ENCODE measurements around the gene CMIP. TPM values are rescaled to one million over a fixed set of nuclear protein-coding genes. Genes with fewer than 3 reads are reported as not detected.

Gene CMIP
- total RNA-seq, 2 donors from 2014 or later, result 35.5 to 51.5 TPM

GRCh38 chr16:81480606-81481206, 36.1 kb downstream of the CMIP start:
- no peaks in the 10 kb centered on the region for H3K9me3 Mint-ChIP-seq
- no peak for DNase-seq (ENCODE audit: low spot score in 2 of 2)
- H3K27ac Mint-ChIP-seq, result peak overlapping the region; percentile 51 to 81
- ATAC-seq, result no peak
- peaks cover 0 to 6% of the 10 kb centered on the region in 2 donors for H3K36me3 Mint-ChIP-seq

DNA sequence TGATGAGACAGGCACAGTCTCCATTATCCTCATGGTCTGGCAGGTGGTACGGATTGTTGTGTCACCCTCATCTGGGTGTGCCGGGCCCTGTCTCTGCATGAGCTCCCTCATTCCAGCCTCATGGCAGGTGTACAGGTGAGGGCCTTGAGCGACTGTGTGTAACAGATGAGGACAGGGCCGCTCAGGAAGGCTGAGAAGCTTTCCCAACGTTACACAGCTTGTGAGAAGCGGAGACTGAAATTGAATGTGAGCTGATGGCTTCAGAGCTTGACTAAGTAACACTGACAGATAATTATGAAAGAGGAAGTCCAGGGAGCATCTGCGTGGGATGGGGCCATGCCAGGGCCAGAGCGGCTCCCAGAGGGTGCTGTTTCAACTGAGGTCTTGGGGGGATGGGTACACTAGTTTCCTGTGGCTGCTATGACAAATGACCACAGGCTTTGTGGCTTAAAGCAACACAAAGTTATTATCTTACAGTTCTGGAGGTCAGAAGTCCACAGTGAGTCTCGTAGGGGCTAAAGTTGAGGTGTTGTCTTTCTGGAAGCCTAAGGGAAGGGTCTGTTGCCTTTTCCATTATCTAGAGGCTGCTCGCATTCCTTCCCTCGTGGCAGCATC, 36.7 kb downstream of the CMIP start:
- DNase-seq (ENCODE audit: low spot score in 2 of 2) (peak in 1 of 2 donors; percentile 60), ATAC-seq (peak; percentile 22 to 84)
- H3K27ac Mint-ChIP-seq, result peak overlapping the region; percentile 51 to 81

DNA sequence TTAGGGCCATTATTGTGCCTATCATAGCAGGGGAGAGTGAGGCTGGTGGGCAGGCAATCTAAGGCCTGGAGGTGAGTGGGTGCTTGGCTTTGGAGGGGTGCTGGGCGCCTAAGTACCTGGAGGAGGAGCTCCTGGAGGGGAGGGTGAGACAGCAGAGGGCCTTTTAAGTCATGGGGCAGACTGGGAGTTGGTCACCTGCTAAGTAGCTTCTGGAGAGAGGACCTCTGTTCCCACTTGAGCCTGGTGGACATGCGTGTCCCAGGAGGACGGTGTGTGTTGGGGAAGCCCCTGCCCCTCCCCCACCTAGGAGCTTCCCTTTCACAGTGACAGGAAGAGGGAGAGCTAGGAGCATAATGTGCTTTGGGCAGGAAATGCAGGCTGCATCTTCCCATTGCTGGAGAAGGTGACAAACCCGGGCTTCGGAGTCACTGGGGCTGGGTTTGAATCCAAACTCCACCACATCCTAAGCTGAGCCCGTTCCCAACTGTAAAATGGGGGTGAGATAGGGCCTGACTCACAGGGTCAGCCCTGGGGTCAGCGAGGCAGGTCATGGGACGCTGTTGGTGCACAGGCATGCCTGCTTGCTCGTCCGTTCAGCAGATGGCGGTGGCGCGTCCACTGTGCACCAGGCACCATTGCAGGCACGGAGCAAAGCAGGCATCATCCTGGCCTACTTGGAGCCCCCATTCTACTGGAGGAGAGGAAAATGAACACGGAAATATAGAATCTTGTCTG, 37.9 kb downstream of the CMIP start:
- DNase-seq (ENCODE audit: low spot score in 2 of 2) (no peak), ATAC-seq (no peak)
- no peaks in the 10 kb centered on the region for H3K36me3 Mint-ChIP-seq
- no peaks in the 10 kb centered on the region for H3K9me3 Mint-ChIP-seq
- H3K27ac Mint-ChIP-seq, result peak overlapping the region; percentile 81

More for the DNA sequence above, 36.7 kb downstream of the CMIP start:
- no peaks in the 10 kb centered on the region for H3K9me3 Mint-ChIP-seq
- H3K36me3 Mint-ChIP-seq, result peaks cover 0 to 2% of the 10 kb centered on the region in 2 donors

GRCh38 chr16:81483064-81483969, 38.7 kb downstream of the CMIP start:
- Mint-ChIP-seq H3K27ac (peak overlapping the region; percentile 52 to 81), H3K36me3 (no peaks in the 10 kb centered on the region), H3K9me3 (no peaks in the 10 kb centered on the region)
- no peak for ATAC-seq
- DNase-seq (ENCODE audit: low spot score in 2 of 2), result no peak

DNA sequence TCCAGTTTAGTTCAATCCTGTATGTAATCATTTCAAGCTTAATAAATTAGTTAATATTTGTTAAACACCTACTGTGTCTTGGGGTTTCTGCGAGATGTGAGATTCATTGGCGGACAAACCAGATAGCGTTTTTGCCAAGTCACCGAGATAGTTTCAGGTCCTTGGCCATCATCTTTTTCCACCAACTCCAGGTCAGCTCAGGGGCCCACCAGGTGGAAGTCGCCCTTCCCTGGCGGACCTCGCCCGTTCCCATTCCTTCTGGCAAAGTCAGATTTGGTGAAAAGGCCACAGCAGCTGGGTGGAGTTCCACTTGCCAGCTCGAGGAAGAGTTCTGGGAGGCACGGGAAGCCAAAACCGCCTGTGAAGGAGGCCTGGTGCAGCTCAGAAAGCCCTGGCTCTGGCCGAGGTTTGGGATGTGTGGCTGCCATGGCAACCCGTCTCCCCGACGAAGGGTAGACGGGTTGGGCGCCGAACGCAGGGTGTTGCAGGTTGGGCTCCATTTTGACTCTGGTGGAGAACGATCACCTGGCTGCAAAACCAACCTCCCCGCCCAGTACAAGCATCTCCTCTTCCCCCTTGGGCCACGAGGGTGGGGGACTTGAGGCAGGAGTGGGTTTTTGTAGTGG, 39.5 kb downstream of the CMIP start:
- H3K9me3 Mint-ChIP-seq, result no peaks in the 10 kb centered on the region
- ATAC-seq (no peak), DNase-seq (ENCODE audit: low spot score in 2 of 2) (no peak)
- no peaks in the 10 kb centered on the region for H3K36me3 Mint-ChIP-seq
- H3K27ac Mint-ChIP-seq, result peak overlapping the region in 1 of 2 donors; percentile 36

GRCh38 chr16:81484908-81485624, 40.5 kb downstream of the CMIP start:
- Mint-ChIP-seq H3K9me3 (no peaks in the 10 kb centered on the region), H3K27ac (no peak overlapping the region), H3K36me3 (no peaks in the 10 kb centered on the region)
- DNase-seq (ENCODE audit: low spot score in 2 of 2), result no peak
- ATAC-seq, result no peak

GRCh38 chr16:81485824-81486539, 41.4 kb downstream of the CMIP start:
- ATAC-seq (no peak), DNase-seq (ENCODE audit: low spot score in 2 of 2) (no peak)
- H3K9me3 Mint-ChIP-seq, result no peaks in the 10 kb centered on the region
- no peaks in the 10 kb centered on the region for H3K36me3 Mint-ChIP-seq
- no peak overlapping the region for H3K27ac Mint-ChIP-seq

GRCh38 chr16:81486540-81487061, 42.0 kb downstream of the CMIP start:
- H3K9me3 Mint-ChIP-seq, result no peaks in the 10 kb centered on the region
- no peak overlapping the region for H3K27ac Mint-ChIP-seq
- ATAC-seq (no peak), DNase-seq (ENCODE audit: low spot score in 2 of 2) (no peak)
- H3K36me3 Mint-ChIP-seq, result no peaks in the 10 kb centered on the region

GRCh38 chr16:81487301-81487720, 42.7 kb downstream of the CMIP start:
- no peaks in the 10 kb centered on the region for H3K9me3 Mint-ChIP-seq
- DNase-seq (ENCODE audit: low spot score in 2 of 2), result no peak
- H3K36me3 Mint-ChIP-seq, result no peaks in the 10 kb centered on the region
- no peak overlapping the region for H3K27ac Mint-ChIP-seq
- ATAC-seq, result peak in 1 of 2 donors; percentile 20

DNA sequence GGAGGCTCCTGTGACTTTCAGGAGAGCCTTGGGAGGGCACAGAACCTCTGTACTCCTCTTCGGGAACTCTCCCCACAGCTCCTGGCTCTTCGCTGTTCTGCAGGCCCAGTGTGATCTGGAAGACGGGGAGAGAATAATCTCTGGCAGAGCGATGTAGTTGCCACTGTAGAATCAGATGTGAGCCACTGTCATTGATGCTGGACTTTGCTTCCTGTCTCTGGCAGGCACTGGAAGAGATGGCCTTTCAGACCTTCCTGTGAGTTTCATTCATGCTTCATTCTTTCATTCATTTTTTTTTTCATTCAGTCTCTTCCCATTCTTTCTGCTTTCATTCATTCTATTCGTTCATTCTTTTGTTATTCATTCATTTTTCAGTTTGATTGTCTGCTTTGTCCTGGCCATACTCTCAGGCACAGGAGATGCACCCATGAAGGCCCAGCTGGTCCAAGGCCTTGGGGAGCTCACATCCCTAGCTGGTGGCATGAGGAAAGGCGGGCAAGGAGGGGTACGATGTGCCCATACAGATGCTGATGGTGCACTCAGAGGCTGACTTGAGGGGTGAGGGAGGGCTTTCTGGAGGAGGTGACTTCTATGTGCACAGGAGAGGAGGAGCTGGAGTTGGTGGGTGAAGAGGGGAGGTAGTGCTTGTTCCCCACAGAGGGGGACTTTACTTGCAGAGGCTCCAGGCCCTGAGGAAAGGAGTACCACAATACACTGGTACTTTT, 44.2 kb downstream of the CMIP start:
- H3K9me3 Mint-ChIP-seq, result no peaks in the 10 kb centered on the region
- no peak overlapping the region for H3K27ac Mint-ChIP-seq

DNA sequence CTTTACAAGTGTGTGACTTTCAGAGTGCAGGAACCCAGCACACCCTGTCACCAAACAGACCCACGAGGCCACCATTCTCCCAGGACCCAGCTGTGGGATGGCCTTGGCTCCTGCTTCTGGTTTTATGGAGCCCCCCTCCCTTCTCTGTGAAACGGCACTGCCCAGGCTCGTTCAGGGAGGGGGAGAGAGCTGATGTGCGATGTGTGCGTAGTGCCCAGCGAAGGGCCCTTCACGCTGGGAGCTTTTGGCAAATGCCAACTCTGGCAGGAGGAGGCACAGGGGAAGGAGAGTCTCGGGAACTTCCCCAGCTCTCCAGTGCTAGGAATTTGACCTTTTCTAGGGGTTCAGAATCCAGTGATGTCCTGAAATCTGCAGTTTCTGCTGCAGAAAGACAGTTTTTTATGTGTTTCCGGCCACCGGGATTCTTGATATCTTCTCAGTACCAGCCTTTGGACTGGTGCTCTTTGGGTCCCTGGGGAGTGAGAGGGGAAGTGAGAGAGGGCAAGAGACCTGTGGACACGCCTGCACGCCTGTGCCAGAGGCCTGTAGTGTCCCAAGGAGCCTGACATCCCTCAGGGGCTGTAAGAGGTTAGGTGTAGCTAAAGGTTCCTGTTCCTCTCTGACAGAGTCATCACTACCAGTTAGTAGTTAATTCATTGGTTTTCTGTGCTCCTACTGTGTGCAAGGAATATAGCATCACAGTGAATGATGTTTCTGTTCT, 45.1 kb downstream of the CMIP start:
- DNase-seq (ENCODE audit: low spot score in 2 of 2), result no peak
- Mint-ChIP-seq H3K36me3 (no peaks in the 10 kb centered on the region), H3K9me3 (no peaks in the 10 kb centered on the region), H3K27ac (no peak overlapping the region)
- ATAC-seq, result no peak

More for the DNA sequence above, 44.2 kb downstream of the CMIP start:
- no peaks in the 10 kb centered on the region for H3K36me3 Mint-ChIP-seq
- no peak for ATAC-seq
- no peak for DNase-seq (ENCODE audit: low spot score in 2 of 2)

DNA sequence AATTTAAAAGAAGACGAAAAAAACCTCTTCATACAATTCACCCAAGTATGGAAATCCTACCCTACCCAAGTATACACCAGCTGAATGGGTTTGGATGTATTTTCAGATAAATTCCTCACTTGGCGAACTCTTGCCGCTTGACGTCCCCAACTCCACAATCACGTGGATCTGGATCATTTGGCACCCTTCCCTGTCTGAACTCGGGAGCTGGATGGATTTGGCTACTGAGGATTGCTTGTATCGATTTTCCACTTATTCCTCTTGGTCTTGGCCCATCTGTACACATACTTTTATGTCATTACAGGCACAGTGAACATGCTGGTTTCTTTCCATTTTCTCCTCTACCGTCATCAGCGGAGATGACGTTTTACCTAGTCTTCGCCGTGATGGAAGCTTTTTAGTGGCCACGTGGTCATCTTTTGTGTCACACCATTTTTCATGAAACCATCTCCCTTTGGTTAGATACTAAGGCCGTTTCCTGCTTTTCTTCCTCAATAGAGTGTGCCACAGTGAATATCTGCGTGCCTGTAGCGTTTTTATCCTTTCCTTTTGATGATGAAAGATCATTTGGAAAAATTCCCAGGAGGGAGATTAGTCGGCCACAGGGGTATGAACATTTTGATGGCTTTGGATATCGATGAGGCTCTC, 47.1 kb downstream of the CMIP start:
- Mint-ChIP-seq H3K36me3 (no peaks in the 10 kb centered on the region), H3K27ac (no peak overlapping the region), H3K9me3 (no peaks in the 10 kb centered on the region)
- ATAC-seq, result no peak
- no peak for DNase-seq (ENCODE audit: low spot score in 2 of 2)

DNA sequence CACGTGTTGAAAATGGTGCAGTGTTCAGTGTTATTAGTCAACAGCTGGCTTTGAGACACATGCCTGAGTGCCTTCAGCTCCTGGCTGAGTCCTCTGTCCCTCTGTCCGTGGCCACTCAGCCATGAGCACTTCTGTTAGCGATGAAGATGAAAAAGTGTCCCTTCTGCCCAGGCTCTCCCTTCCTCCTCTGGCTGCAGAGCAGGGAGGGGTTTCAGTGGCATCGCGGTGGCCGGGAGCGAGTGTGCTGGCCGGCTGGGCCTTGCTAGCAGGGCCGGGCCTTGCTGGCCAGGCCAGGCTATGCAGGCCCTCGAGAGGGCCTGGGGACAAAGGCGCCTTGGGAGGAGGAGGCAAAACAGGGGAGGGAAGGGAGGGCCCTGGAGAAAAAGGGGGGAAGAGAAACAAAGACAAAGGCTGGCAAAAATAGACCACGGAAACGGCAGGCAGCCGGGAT, 47.7 kb downstream of the CMIP start:
- ATAC-seq (no peak), DNase-seq (ENCODE audit: low spot score in 2 of 2) (no peak)
- Mint-ChIP-seq H3K27ac (peak overlapping the region in 1 of 2 donors; percentile 23), H3K36me3 (no peaks in the 10 kb centered on the region), H3K9me3 (no peaks in the 10 kb centered on the region)
